OCI-M1 (cell line): ENCODE results near the gene APC.
"Not testable (repeated sequence)": the region's sequence is repeated elsewhere in the genome, so short reads cannot be mapped to it uniquely, and the experiment has no call there.

ENCODE experiments used
- DNase-seq: peaks from one replicate; lab custom pipeline; 2025; lab: John Stamatoyannopoulos, UW

APC gene

DNA sequence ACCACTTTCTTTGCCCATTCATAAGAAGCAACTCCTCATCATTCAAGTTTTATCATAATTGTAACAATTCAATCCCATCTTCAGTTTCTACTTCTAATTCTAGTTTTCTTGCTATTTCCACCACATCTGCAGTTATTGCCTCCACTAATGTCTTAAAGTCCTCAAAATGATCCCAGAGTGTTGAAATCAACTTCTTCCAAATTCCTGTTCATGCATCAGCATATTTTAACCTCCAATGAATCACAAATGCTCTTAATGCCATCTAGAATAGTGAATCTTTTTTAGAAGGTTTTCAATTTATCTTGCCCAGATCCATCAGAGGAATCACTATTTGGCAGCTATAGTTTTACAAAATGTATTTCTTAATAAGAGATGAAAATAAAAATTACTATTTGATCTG is 120.2 kb downstream of the APC start:
- no peak for DNase-seq

GRCh38 chr5:112860571-112860928 is 122.9 kb downstream of the APC start:
- DNase-seq = not testable (repeated sequence)

DNA sequence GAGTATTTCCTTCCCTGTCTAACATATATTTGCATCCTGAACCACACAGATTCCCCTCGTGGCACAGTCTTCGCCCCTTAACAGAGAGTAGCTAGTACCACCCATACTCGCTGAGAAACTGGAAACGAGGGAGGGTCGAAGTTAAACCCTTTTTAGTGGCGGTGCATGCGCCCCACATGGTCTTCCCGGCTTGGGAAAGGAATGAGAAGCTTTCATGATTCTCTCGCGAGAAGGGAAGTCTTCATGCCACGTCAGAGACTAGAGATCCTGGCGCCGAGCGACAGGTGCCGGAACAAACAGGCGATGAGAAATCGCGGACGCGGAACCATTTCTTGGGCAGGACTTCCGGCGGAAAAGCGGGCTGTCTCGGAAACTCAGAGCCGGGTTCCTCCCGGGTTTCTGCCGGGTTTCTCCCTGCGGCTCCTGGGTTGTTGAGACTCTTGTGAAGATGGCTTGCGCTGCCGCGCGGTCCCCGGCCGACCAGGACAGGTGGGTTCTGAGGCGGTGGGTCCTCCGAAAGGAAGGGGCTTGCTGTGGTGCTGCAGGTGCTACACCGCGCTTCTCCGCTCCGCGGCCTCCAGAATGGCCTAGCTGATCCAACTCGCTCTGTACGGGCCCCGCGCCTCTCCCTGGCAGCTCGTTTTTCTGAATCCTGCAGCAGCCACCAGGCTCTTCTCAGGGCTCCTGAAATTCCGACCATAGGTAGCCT is 123.4 kb downstream of the APC start, which contains the start of gene SRP19:
Gene SRP19, plus strand, starts transcription at position 359 of the 709 bp plus-strand sequence. Its CDS starts 90 bp downstream, at position 449.
- peak; percentile 97 for DNase-seq

GRCh38 chr5:112861638-112861985 is 123.9 kb downstream of the APC start:
- DNase-seq = no peak

- DNase-seq = no peak
Observed at GRCh38 chr5:112862085-112862484, 124.4 kb downstream of the APC start.

GRCh38 chr5:112863549-112863948 is 125.9 kb downstream of the APC start:
- no peak for DNase-seq

GRCh38 chr5:112865128-112865527 is 127.4 kb downstream of the APC start:
- DNase-seq = no peak

- no peak for DNase-seq
Observed at GRCh38 chr5:112866739-112867138, 129.1 kb downstream of the APC start.

DNA sequence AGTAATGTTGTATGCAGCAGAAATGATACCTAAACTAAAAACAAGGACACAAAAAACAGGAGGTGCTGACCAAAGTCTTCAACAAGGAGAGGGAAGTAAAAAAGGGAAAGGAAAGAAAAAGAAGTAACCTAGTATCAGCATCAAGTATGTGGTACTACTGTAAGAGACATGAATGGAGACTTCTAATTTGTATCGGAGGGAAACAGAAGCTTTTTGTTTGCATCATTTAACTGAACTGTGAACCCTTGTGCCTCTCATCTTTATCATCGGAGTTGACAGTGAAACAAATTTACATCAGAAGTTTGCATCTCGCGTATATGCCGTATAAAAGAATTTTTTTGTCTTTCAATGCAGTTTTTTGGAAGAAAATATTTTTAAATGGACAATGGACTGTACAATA is 129.7 kb downstream of the APC start:
- no peak for DNase-seq

DNA sequence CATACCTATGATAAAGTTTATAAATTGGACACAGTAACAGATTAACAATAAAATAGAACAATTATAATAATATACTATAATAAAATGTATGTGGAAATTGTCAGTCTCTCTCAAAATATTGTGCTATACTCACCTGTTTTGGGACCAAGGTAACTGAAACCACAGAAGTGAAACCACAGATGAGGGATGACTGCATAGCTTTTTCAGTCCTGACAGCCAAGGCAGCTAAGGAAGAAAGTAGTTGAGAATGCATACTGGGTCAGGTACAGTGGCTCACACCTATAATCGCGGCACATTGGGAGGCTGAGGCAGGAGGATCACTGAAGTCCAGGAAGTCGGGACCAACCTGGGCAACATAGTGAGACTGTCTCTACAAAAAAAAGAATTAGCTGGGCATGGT is 132.3 kb downstream of the APC start:
- no peak for DNase-seq

- no peak for DNase-seq
Observed at GRCh38 chr5:112870966-112871365, 133.3 kb downstream of the APC start.

DNA sequence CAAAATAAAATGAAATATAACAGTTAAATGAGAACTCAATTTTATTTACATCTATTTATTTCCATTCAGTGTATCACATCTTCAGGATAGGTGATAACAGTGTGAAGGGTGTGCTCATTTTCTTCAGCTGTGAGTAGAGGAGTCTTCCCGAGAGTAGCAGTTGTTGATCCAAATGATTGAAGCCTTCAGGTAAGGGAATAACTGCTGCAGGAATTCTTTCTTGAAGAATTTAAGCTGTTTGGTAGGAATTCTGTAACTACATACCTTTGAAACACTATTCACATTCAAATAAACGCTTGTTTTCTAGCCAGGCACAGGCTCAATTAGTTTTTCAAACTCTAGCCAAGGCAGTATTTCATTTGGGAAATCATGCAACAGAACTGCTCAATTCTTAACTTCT is 138.7 kb downstream of the APC start:
- no peak for DNase-seq

DNA sequence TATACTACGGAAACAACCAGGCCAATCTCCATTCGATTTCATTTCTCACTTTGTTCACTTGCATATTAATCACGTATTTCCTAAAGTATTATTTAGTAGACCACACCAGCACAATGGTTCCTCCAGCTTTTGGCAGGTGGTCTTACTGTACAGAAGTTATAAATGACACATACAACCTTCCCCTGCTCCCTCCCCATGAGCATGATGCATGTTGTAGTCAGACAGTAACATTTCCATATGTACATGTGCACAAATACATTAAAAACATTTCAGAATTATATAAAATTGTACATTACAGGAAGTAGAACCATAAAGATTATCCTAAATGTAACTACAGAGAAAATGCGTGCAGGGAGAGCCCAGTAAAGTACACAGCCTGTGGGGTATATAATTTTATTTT is 140.4 kb downstream of the APC start:
- DNase-seq = no peak

- peak; percentile 75 for DNase-seq
Observed at GRCh38 chr5:112878760-112879159, 141.1 kb downstream of the APC start.

GRCh38 chr5:112880219-112880964 is 142.7 kb downstream of the APC start:
- DNase-seq = no peak

GRCh38 chr5:112883192-112883591 is 145.5 kb downstream of the APC start:
- peak; percentile 87 for DNase-seq

DNA sequence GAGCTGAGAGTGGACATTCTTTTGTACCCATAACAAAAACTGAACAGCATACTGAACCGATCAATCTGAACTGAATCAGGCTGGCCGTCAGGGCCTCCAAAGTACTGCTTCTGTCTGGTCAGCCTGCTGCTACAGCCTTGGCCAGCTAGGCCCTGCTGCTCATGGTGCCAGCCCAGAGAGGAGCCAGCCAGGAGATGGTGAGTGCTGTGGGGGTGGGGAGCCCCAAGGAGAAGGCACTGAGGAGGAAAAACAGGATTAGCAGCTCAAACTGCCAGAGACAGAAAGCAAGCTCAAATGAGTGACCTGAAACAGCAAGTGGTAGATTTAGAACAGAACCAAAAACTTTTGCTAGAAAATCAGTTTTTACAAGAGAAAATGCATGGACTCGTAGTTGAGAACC is 147.3 kb downstream of the APC start:
- DNase-seq = no peak

DNA sequence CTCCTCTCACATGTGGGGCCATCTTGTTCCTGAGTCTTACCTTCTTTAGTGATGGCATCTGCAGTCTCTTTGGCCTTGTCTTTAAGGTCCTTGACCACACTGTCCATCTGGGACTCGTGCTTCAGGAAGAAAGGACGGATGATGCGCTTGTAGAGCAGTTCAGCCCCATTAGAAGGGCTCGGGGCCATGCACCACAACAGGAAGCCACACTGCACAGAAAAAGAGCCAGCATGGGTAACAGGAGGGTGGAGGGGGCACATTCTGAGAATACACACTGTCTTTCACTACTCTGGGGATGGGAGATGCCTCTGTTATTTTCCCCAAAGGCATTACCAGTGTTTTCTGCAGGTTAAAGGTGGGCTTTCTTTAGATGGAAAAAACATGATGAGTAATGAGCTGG is 149.3 kb downstream of the APC start:
- no peak for DNase-seq

GRCh38 chr5:112892066-112892465 is 154.4 kb downstream of the APC start:
- DNase-seq = not testable (repeated sequence)

GRCh38 chr5:112892776-112893175 is 155.1 kb downstream of the APC start:
- no peak for DNase-seq

GRCh38 chr5:112895682-112896081 is 158.0 kb downstream of the APC start:
- no peak for DNase-seq
